Liver (tissue), 9 donors: Measurements from ENCODE around the gene RYR3. TPM values are rescaled to one million over a fixed set of nuclear protein-coding genes. Genes with fewer than 3 reads are reported as not detected.

Experiments
- DNase-seq: peaks from one replicate; pipeline ENCODE4 v3.0.0-alpha.2; 2017; ENCODE audit warnings: low spot score
- H3K27ac ChIP-seq, 2 donors: one replicate each; pipeline ENCODE4 v1.7.0; 2013; ENCODE audit warnings: inconsistent platforms in 2 of 2, low read length in 2 of 2, control low read depth in 1 of 2, low read depth in 1 of 2, mild to moderate bottlenecking in 1 of 2
- H3K27me3 ChIP-seq, 4 donors: one replicate each; pipeline versions ENCODE4 v1.6.1 to v1.7.0; 2013; ENCODE audit warnings: low read length in 3 of 4, inconsistent platforms in 1 of 4, mild to moderate bottlenecking in 1 of 4, moderate library complexity in 1 of 4; ENCODE audit not compliant: control insufficient read depth in 4 of 4, insufficient read depth in 4 of 4
- H3K36me3 ChIP-seq, 4 donors: one replicate each; pipeline versions ENCODE4 v1.6.1 to v1.7.0; 2013; ENCODE audit warnings: low read length in 3 of 4, mild to moderate bottlenecking in 3 of 4, low read depth in 1 of 4, moderate library complexity in 1 of 4; ENCODE audit not compliant: control insufficient read depth in 4 of 4, insufficient read depth in 3 of 4
- H3K4me1 ChIP-seq, 4 donors: one replicate each; pipeline versions ENCODE4 v1.6.1 to v1.7.0; 2013; ENCODE audit warnings: low read length in 3 of 4, mild to moderate bottlenecking in 3 of 4, moderate library complexity in 1 of 4; ENCODE audit not compliant: control insufficient read depth in 4 of 4, insufficient read depth in 4 of 4
- H3K4me3 ChIP-seq, 3 donors: one replicate each; pipeline versions ENCODE4 v1.6.1 to v1.7.0; 2013; ENCODE audit warnings: low read length in 3 of 3, control low read depth in 1 of 3, low read depth in 1 of 3, mild to moderate bottlenecking in 1 of 3
- H3K9ac ChIP-seq, 2 donors: one replicate each; pipeline ENCODE4 v1.7.0; 2013; ENCODE audit warnings: low read length in 2 of 2, mild to moderate bottlenecking in 2 of 2, moderate library complexity in 2 of 2, control low read depth in 1 of 2, low read depth in 1 of 2
- H3K9me3 ChIP-seq, 4 donors: one replicate each; pipeline versions ENCODE4 v1.6.1 to v1.7.0; 2013; ENCODE audit warnings: low read length in 3 of 4; ENCODE audit not compliant: control insufficient read depth in 4 of 4
- ATF3 ChIP-seq: IDR thresholded peaks from 2 replicates; pipeline ENCODE4 v1.6.1; 2016; ENCODE audit warnings: antibody characterized with exemption
- FOXA1 ChIP-seq: IDR thresholded peaks from 2 replicates; pipeline ENCODE4 v1.6.1; 2016; ENCODE audit warnings: antibody characterized with exemption
- FOXA2 ChIP-seq: IDR thresholded peaks from 2 replicates; pipeline ENCODE4 v1.6.1; 2016; ENCODE audit warnings: antibody characterized with exemption
- GABPA ChIP-seq, 2 donors: IDR thresholded peaks in 1 of 2; conservative IDR thresholded peaks in 1 of 2; 2 replicates each; pipeline ENCODE4 v1.6.1; 2016; ENCODE audit warnings: antibody characterized with exemption in 2 of 2, mild to moderate bottlenecking in 1 of 2, moderate library complexity in 1 of 2
- HNF4A ChIP-seq, 2 donors: conservative IDR thresholded peaks; 2 replicates each; pipeline ENCODE4 v1.6.1; 2016; ENCODE audit warnings: antibody characterized with exemption in 2 of 2, mild to moderate bottlenecking in 2 of 2
- HNF4G ChIP-seq: IDR thresholded peaks from 2 replicates; pipeline ENCODE4 v1.6.1; 2016; ENCODE audit warnings: antibody characterized with exemption
- JUND ChIP-seq, 2 donors: IDR thresholded peaks; 2 replicates each; pipeline ENCODE4 v1.6.1; 2016; ENCODE audit warnings: antibody characterized with exemption in 2 of 2
- NR2F2 ChIP-seq: IDR thresholded peaks from 2 replicates; pipeline ENCODE4 v1.6.1; 2016; ENCODE audit warnings: antibody characterized with exemption
- RAD21 ChIP-seq, 2 donors: IDR thresholded peaks; 2 replicates each; pipeline ENCODE4 v1.6.1; 2016; ENCODE audit warnings: antibody characterized with exemption in 2 of 2, mild to moderate bottlenecking in 2 of 2
- RXRA ChIP-seq, 2 donors: IDR thresholded peaks; 2 replicates each; pipeline ENCODE4 v1.6.1; 2017 to 2018; ENCODE audit warnings: antibody characterized with exemption in 2 of 2, mild to moderate bottlenecking in 1 of 2
- SP1 ChIP-seq: IDR thresholded peaks from 2 replicates; pipeline ENCODE4 v1.6.1; 2018; ENCODE audit warnings: antibody characterized with exemption, mild to moderate bottlenecking
- TAF1 ChIP-seq: conservative IDR thresholded peaks from 2 replicates; pipeline ENCODE4 v1.6.1; 2016; ENCODE audit warnings: antibody characterized with exemption, mild to moderate bottlenecking
- YY1 ChIP-seq: IDR thresholded peaks from 2 replicates; pipeline ENCODE4 v1.6.1; 2016; ENCODE audit warnings: antibody characterized with exemption, mild to moderate bottlenecking
- ZBTB33 ChIP-seq: IDR thresholded peaks from 2 replicates; pipeline ENCODE4 v1.6.1; 2016; ENCODE audit warnings: antibody characterized with exemption
- WGBS: extraction: QIAGEN DNeasy Blood & Tissue Kit; methylation state at CpG from one replicate; pipeline ENCODE4 v1.1.7; 2013; 5-methylcytosine and 5-hydroxymethylcytosine counted together
- polyA plus RNA-seq, 2 donors: library from polyadenylated mRNA; stranded (reverse) in 1 of 2; unstranded in 1 of 2; fragments of 200-250 nt in 1 of 2; fragments of >200 nt in 1 of 2; fragmentation: Nextera tagmentation in 1 of 2; extraction: Ambion mirVana in 1 of 2; gene quantifications; one replicate each; pipeline versions ENCODE4 v1.2.1 to v1.2.3, GENCODE V29; 2013 to 2015
- total RNA-seq, 2 donors: library from RNA; depleted of rRNA; stranded (reverse); fragments of >200 nt; gene quantifications; one replicate each; pipeline ENCODE4 v1.2.3, GENCODE V29; 2014
- TF ChIP-seq, protein P1 (sequence below): IDR thresholded peaks from 2 replicates; pipeline ENCODE4 v1.6.1; 2016; ENCODE audit warnings: antibody characterized with exemption
- TF ChIP-seq, protein P2 (sequence below): IDR thresholded peaks from 2 replicates; pipeline ENCODE4 v1.6.1; 2016; ENCODE audit warnings: antibody characterized with exemption, mild to moderate bottlenecking
- donor health status: healthy.
- donor health status: healthy.
- donor health status: healthy.
- donor health status: healthy.
- donor health status: healthy.

The RYR3 gene
- total and polyA plus RNA-seq, 4 donors, result 0.01 to 1.1 (median 0.22) TPM

DNA sequence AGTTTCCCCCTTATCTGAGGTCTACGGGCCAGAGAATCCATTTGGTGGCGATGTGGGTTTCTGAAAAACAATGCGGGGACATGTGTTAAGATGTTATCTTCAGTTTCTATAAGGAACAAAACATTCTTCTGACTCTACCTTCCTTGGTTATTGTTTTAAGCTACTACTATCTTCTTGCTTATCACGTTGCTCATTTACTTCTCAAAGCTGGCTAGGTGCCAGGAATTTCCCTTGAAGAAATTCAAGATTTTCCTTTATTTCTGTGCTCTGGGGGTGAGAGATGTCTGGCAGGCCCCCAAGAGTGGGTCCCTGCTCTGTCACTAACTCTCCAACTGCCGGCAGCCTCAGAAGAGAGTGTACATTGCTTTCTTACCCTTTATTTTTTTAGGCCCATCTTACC is 119.8 kb downstream of the RYR3 start:
- H3K9ac ChIP-seq, result no peak overlapping the region
- peaks cover 0 to 4% (median 0%) of the 10 kb centered on the region in 4 donors for H3K27me3 ChIP-seq
- TF ChIP-seq TAF1, result no peak
- DNase-seq, result no peak
- H3K4me1 ChIP-seq, result no peaks in the 10 kb centered on the region
- 32% methylated on average over 5 of the region's 5 CpGs for WGBS
- H3K9me3 ChIP-seq, result peaks cover 0 to 3% (median under 1%) of the 10 kb centered on the region in 4 donors
- no peak overlapping the region for H3K4me3 ChIP-seq
- H3K27ac ChIP-seq, result no peak overlapping the region
- no peaks in the 10 kb centered on the region for H3K36me3 ChIP-seq

DNA sequence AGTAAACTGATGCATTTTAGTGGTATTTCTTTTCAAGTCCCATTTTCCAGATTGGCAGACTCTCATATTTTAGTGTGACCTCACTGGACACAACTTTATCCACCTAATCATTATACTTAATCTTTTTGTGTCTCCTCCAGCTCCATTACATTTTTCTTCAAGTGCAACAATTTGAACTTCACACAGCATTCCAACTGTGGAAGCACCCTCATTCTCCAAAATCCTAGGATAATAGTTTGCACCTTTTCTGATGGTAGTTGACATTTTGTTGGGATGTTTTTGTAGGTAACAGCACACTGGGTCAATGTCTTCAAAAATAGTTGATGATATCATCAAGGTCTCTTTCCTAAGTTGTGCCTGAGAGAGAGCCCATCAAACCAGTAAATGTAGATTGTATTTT is 123.1 kb downstream of the RYR3 start:
- Histone ChIP-seq H3K4me1 (no peaks in the 10 kb centered on the region), H3K27ac (no peak overlapping the region), H3K9me3 (peaks cover 0 to 5% (median 0%) of the 10 kb centered on the region in 4 donors), H3K4me3 (no peak overlapping the region), H3K36me3 (no peaks in the 10 kb centered on the region), H3K9ac (no peak overlapping the region), H3K27me3 (peaks cover 0 to 3% (median 0%) of the 10 kb centered on the region in 4 donors)
- TF ChIP-seq HNF4G (no peak), FOXA1 (no peak), ATF3 (no peak), ZBTB33 (no peak), SP1 (no peak), GABPA (IDR thresholded peaks at IDR 0.05 in 1 of 2, conservative IDR thresholded peaks at IDR 0.05 in 1 of 2) (no peak), FOXA2 (no peak), YY1 (no peak)
- TF ChIP-seq, protein P1, sequence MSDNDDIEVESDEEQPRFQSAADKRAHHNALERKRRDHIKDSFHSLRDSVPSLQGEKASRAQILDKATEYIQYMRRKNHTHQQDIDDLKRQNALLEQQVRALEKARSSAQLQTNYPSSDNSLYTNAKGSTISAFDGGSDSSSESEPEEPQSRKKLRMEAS, result no peak
- DNase-seq, result no peak

GRCh38 chr15:33438396-33438795 is 127.6 kb downstream of the RYR3 start:
- TF ChIP-seq JUND (IDR thresholded peaks at IDR 0.05), result no peak
- WGBS, result 88% methylated on average over 3 of the region's 3 CpGs

DNA sequence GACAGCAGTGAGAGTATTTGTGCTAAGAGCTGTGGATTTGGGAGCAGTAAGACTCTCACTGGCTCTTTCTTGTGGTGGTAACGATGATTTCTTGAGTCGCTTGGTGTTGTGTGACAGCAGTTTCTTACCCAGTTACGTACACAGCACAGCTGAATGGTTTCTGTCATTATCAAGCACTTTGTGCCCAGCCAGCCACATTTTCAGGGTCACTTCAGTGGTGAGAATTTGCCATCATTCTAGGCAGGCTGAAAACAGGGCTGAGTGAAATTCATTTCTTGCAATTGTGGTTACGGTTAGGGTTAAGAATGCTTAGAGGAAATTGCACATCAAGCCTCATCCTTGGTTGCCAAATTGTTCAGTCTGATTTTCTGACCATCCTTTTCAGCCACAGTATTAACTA is 130.1 kb downstream of the RYR3 start:
- no peak overlapping the region for H3K4me3 ChIP-seq
- no peak for DNase-seq
- no peaks in the 10 kb centered on the region for H3K4me1 ChIP-seq
- no peak overlapping the region for H3K27ac ChIP-seq
- no peaks in the 10 kb centered on the region for H3K36me3 ChIP-seq
- peaks cover 0 to 2% (median 0%) of the 10 kb centered on the region in 4 donors for H3K9me3 ChIP-seq
- peaks cover 0 to 1% (median 0%) of the 10 kb centered on the region in 4 donors for H3K27me3 ChIP-seq
- 69% methylated on average over 4 of the region's 4 CpGs for WGBS
- no peak overlapping the region for H3K9ac ChIP-seq
- TF ChIP-seq GABPA (IDR thresholded peaks at IDR 0.05 in 1 of 2, conservative IDR thresholded peaks at IDR 0.05 in 1 of 2) (no peak), FOXA1 (no peak), JUND (IDR thresholded peaks at IDR 0.05) (no peak), SP1 (no peak), HNF4A (conservative IDR thresholded peaks at IDR 0.05) (no peak), RAD21 (IDR thresholded peaks at IDR 0.05) (no peak), ZBTB33 (no peak), NR2F2 (no peak), RXRA (IDR thresholded peaks at IDR 0.05) (no peak)
- TF ChIP-seq, protein P2, sequence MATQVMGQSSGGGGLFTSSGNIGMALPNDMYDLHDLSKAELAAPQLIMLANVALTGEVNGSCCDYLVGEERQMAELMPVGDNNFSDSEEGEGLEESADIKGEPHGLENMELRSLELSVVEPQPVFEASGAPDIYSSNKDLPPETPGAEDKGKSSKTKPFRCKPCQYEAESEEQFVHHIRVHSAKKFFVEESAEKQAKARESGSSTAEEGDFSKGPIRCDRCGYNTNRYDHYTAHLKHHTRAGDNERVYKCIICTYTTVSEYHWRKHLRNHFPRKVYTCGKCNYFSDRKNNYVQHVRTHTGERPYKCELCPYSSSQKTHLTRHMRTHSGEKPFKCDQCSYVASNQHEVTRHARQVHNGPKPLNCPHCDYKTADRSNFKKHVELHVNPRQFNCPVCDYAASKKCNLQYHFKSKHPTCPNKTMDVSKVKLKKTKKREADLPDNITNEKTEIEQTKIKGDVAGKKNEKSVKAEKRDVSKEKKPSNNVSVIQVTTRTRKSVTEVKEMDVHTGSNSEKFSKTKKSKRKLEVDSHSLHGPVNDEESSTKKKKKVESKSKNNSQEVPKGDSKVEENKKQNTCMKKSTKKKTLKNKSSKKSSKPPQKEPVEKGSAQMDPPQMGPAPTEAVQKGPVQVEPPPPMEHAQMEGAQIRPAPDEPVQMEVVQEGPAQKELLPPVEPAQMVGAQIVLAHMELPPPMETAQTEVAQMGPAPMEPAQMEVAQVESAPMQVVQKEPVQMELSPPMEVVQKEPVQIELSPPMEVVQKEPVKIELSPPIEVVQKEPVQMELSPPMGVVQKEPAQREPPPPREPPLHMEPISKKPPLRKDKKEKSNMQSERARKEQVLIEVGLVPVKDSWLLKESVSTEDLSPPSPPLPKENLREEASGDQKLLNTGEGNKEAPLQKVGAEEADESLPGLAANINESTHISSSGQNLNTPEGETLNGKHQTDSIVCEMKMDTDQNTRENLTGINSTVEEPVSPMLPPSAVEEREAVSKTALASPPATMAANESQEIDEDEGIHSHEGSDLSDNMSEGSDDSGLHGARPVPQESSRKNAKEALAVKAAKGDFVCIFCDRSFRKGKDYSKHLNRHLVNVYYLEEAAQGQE, result no peak

More at GRCh38 chr15:33438396-33438795, 127.6 kb downstream of the RYR3 start:
- H3K9ac ChIP-seq, result no peak overlapping the region
- no peak overlapping the region for H3K4me3 ChIP-seq
- peaks cover 0 to 5% (median 0%) of the 10 kb centered on the region in 4 donors for H3K9me3 ChIP-seq
- no peaks in the 10 kb centered on the region for H3K36me3 ChIP-seq
- peaks cover 0 to 3% (median 0%) of the 10 kb centered on the region in 4 donors for H3K27me3 ChIP-seq
- no peaks in the 10 kb centered on the region for H3K4me1 ChIP-seq
- no peak overlapping the region for H3K27ac ChIP-seq
- no peak for DNase-seq
